ENCODE measurements around the gene MEIOC.

The MEIOC gene

DNA sequence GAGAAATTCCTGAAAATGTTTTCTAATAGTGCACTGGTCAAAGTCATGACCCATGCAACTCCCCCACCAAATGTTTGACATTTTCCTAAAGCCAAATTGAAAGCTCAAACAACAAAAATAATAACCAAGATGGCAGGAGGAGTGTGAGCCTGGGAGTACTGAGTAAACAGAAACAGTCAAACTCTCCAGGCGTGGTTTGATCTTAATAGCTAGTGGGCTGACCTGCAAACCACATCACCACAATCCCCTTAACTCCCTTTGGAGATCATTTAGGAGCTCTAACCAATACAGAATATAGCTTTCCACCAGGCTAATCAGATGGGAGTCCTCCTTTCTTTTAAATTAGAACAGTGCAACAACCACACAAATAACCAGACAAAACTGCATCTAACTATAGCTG is 19.2 kb upstream of the MEIOC start:
- no peak overlapping the region for H3K4me3 ChIP-seq (ENCODE audit: low read depth, low read length)
- peak; percentile 42 for DNase-seq (ENCODE audit: low read depth)
- TF ChIP-seq POLR2A (IDR thresholded peaks at IDR 0.05; ENCODE audit: extremely low read depth, insufficient read length) (no peak), CTCF (IDR thresholded peaks at IDR 0.05; ENCODE audit: low read depth, low read length) (no peak), MYC (IDR thresholded peaks at IDR 0.05; ENCODE audit: low read depth, low read length) (no peak), MAX (IDR thresholded peaks at IDR 0.05; ENCODE audit: low read depth, low read length) (no peak)

GRCh38 chr17:44642834-44643233 is 13.4 kb upstream of the MEIOC start:
- DNase-seq (ENCODE audit: low read depth): no peak
- no peak for TF ChIP-seq POLR2A (IDR thresholded peaks at IDR 0.05; ENCODE audit: extremely low read depth, insufficient read length)
- no peak for TF ChIP-seq CTCF (IDR thresholded peaks at IDR 0.05; ENCODE audit: low read depth, low read length)
- TF ChIP-seq MYC (IDR thresholded peaks at IDR 0.05; ENCODE audit: low read depth, low read length): no peak
- no peak for TF ChIP-seq MAX (IDR thresholded peaks at IDR 0.05; ENCODE audit: low read depth, low read length)

DNA sequence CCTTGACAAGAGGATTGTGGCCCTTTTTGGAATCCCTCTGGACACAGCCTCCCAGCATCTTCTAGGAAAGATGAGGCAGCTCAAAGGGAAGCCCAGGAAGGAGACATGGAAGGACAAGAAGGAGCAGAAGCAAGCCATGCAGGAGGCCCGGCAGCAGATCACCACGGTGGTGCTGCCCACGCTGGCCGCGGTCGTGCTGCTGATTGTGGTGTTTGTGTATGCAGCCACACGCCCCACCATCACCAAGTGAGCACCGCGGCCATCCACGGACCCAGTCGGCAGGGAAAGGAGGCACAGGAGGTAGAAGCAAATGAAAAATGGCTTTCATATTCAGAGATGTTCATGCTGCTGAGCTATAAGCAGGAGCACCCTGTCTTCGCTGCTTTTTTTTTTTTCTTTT is 10.9 kb upstream of the MEIOC start:
- no peak for DNase-seq (ENCODE audit: low read depth)
- TF ChIP-seq CTCF (IDR thresholded peaks at IDR 0.05; ENCODE audit: low read depth, low read length): no peak
- TF ChIP-seq MAX (IDR thresholded peaks at IDR 0.05; ENCODE audit: low read depth, low read length): no peak
- TF ChIP-seq POLR2A (IDR thresholded peaks at IDR 0.05; ENCODE audit: extremely low read depth, insufficient read length): no peak
- TF ChIP-seq MYC (IDR thresholded peaks at IDR 0.05; ENCODE audit: low read depth, low read length): no peak
- H3K4me3 ChIP-seq (ENCODE audit: low read depth, low read length): no peak overlapping the region

More at GRCh38 chr17:44642834-44643233, 13.4 kb upstream of the MEIOC start:
- H3K4me3 ChIP-seq (ENCODE audit: low read depth, low read length): no peak overlapping the region

- DNase-seq (ENCODE audit: low read depth): no peak
- no peak overlapping the region for H3K4me3 ChIP-seq (ENCODE audit: low read depth, low read length)
- no peak for TF ChIP-seq CTCF (IDR thresholded peaks at IDR 0.05; ENCODE audit: low read depth, low read length)
- TF ChIP-seq MYC (IDR thresholded peaks at IDR 0.05; ENCODE audit: low read depth, low read length): no peak
- no peak for TF ChIP-seq MAX (IDR thresholded peaks at IDR 0.05; ENCODE audit: low read depth, low read length)
- TF ChIP-seq POLR2A (IDR thresholded peaks at IDR 0.05; ENCODE audit: extremely low read depth, insufficient read length): no peak
These were observed 10.0 kb upstream of the MEIOC start for GRCh38 chr17:44646280-44646679.

DNA sequence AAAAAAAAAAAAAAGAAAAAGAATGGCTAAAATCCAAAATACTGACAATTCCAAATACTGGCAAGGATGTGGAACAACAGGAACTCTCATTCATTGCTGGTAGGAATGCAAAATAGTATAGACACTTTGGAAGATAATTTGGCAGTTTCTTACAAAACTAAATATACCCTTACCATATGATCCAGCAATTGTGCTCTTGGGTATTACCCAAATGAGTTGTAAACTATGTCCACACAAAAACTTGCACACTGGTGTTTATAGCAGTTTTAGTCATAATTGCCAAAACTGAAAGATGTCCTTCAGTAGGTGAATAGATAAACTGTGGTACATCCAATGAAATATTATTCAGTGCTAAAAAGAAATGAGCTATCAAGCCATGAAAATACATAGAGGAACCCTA is 8.5 kb upstream of the MEIOC start:
- no peak for TF ChIP-seq POLR2A (IDR thresholded peaks at IDR 0.05; ENCODE audit: extremely low read depth, insufficient read length)
- no peak for TF ChIP-seq MAX (IDR thresholded peaks at IDR 0.05; ENCODE audit: low read depth, low read length)
- no peak for TF ChIP-seq MYC (IDR thresholded peaks at IDR 0.05; ENCODE audit: low read depth, low read length)
- no peak for TF ChIP-seq CTCF (IDR thresholded peaks at IDR 0.05; ENCODE audit: low read depth, low read length)
- H3K4me3 ChIP-seq (ENCODE audit: low read depth, low read length): no peak overlapping the region
- DNase-seq (ENCODE audit: low read depth): no peak

- H3K4me3 ChIP-seq (ENCODE audit: low read depth, low read length): no peak overlapping the region
- TF ChIP-seq POLR2A (IDR thresholded peaks at IDR 0.05; ENCODE audit: extremely low read depth, insufficient read length) (no peak), CTCF (IDR thresholded peaks at IDR 0.05; ENCODE audit: low read depth, low read length) (no peak)
- no peak for DNase-seq (ENCODE audit: low read depth)
These were observed 7.3 kb upstream of the MEIOC start for GRCh38 chr17:44648963-44649362.

All from NB4 (cell line).